HAP-1 (cell line): ENCODE measurements around the gene KHDRBS2.

Source experiments
- DNase-seq, 2 experiments: peaks; one replicate each; pipeline ENCODE4 v3.0.0-alpha.2; 2016 to 2020; ENCODE audit warnings: low spot score in 2 of 2
- H3K27me3 ChIP-seq: fragments of 250-450 bp; sonication (Bioruptor Pico); 2 replicates; pipeline ENCODE4 v1.5.1; 2020; ENCODE audit warnings: low read depth, mild to moderate bottlenecking, moderate library complexity
- H3K36me3 ChIP-seq: fragments of 250-450 bp; sonication (Bioruptor Pico); replicated peaks from 2 replicates; pipeline ENCODE4 v1.5.1; 2020; ENCODE audit warnings: mild to moderate bottlenecking
- H3K4me1 ChIP-seq: fragments of 250-450 bp; sonication (Bioruptor Pico); 2 replicates; pipeline ENCODE4 v1.5.1; 2020; ENCODE audit warnings: mild to moderate bottlenecking
- H3K4me3 ChIP-seq: fragments of 250-450 bp; sonication (Bioruptor Pico); 2 replicates; pipeline ENCODE4 v1.5.1; 2020; ENCODE audit warnings: mild to moderate bottlenecking, moderate library complexity
- H3K9me3 ChIP-seq: fragments of 250-450 bp; sonication (Bioruptor Pico); 2 replicates; pipeline ENCODE4 v1.5.1; 2020; ENCODE audit warnings: mild to moderate bottlenecking, moderate library complexity
- in situ Hi-C: fragments of 300-500 bp; cut with MboI; formaldehyde crosslinking; loops from 3 replicates; pipeline ENCODE4 v1.14.3; 2020; ENCODE audit warnings: low sequenced_read_pairs, inconsistent platforms, mixed read lengths

The KHDRBS2 gene

GRCh38 chr6:61675734-61676133 is 610.3 kb downstream of the KHDRBS2 start:
- in situ Hi-C loops, result no loop called here
- no peaks in the 10 kb centered on the region; the same call in 1 of the 2 replicates for H3K9me3 ChIP-seq
- H3K27me3 ChIP-seq, result no peaks in the 10 kb centered on the region
- no peak overlapping the region for H3K4me3 ChIP-seq
- no peaks in the 10 kb centered on the region for H3K36me3 ChIP-seq
- H3K4me1 ChIP-seq, result no peaks in the 10 kb centered on the region
- DNase-seq, result no peak

GRCh38 chr6:61649845-61650244 is 636.2 kb downstream of the KHDRBS2 start:
- H3K9me3 ChIP-seq, result no peaks in the 10 kb centered on the region
- H3K4me3 ChIP-seq, result no peak overlapping the region
- no peaks in the 10 kb centered on the region for H3K4me1 ChIP-seq
- in situ Hi-C loops, result no loop called here
- H3K27me3 ChIP-seq, result no peaks in the 10 kb centered on the region
- DNase-seq, result no peak
- H3K36me3 ChIP-seq, result no peaks in the 10 kb centered on the region

GRCh38 chr6:61640463-61640862 is 645.6 kb downstream of the KHDRBS2 start:
- H3K36me3 ChIP-seq, result no peaks in the 10 kb centered on the region
- DNase-seq, result no peak

More at GRCh38 chr6:61640463-61640862, 645.6 kb downstream of the KHDRBS2 start:
- no peaks in the 10 kb centered on the region for H3K4me1 ChIP-seq
- in situ Hi-C loops, result no loop called here
- H3K4me3 ChIP-seq, result no peak overlapping the region
- H3K27me3 ChIP-seq, result no peaks in the 10 kb centered on the region
- H3K9me3 ChIP-seq, result no peaks in the 10 kb centered on the region; the same call in 1 of the 2 replicates
